ENCODE data around the gene ABHD15.

The ABHD15 gene

DNA sequence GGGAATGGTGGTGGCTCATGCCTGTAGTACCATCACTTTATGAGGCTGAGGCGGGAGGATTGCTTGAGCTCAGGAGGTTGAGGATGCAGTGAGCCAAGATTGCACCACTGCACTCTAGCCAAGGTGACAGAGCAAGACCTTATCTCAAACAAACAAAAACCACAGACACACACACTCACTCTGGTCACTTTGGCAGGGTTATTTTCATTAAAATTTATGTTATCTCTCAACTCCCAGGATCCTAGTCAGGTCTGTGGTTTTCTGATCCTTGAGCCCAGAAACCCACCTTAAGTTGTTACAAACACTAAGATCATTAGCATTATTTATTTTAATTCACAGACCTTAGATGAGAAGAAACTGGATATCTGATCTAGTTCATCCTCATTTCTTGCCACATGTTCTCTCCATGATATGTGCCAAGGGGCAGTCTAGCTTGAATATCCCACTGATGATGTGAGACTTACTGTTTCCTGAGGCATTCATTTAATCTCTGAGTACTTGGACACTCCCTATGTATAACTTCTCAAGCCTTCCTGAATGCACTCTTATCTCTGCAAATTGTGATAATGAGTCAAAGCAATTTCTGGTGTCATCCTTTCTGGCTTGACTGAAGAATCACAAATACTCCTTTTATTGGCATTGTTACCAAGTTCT, 9.6 kb downstream of the ABHD15 start:
- TF ChIP-seq USF1 (IDR thresholded peaks at IDR 0.05): no peak
- TF ChIP-seq EGR1 (IDR thresholded peaks at IDR 0.05): no peak
- no peak for TF ChIP-seq RAD21 (IDR thresholded peaks at IDR 0.05; ENCODE audit: low read depth)

DNA sequence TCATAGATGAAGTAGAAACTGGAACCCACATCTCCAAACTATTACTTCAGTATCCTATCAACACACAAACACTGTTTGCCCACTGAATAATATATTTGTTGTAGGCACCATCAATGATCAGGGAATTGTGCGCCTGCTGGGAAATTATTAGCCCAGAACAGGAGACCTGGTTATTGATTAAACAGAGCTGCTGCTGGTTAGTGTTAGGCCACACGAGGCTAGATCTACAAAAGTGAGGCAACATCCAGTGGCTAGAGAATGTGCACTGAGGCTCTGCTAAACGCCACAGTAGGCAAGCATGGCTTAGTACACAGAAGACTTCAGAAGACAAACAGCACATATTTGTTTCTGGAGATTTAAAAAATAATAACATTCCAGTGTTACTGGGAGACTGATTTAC, 11.0 kb downstream of the ABHD15 start:
- TF ChIP-seq ZBTB7A (IDR thresholded peaks at IDR 0.05; ENCODE audit: low read depth): no peak
- no peak for TF ChIP-seq RAD21 (IDR thresholded peaks at IDR 0.05; ENCODE audit: low read depth)
- TF ChIP-seq NFIC (IDR thresholded peaks at IDR 0.05): no peak
- no peak for TF ChIP-seq EGR1 (IDR thresholded peaks at IDR 0.05)

DNA sequence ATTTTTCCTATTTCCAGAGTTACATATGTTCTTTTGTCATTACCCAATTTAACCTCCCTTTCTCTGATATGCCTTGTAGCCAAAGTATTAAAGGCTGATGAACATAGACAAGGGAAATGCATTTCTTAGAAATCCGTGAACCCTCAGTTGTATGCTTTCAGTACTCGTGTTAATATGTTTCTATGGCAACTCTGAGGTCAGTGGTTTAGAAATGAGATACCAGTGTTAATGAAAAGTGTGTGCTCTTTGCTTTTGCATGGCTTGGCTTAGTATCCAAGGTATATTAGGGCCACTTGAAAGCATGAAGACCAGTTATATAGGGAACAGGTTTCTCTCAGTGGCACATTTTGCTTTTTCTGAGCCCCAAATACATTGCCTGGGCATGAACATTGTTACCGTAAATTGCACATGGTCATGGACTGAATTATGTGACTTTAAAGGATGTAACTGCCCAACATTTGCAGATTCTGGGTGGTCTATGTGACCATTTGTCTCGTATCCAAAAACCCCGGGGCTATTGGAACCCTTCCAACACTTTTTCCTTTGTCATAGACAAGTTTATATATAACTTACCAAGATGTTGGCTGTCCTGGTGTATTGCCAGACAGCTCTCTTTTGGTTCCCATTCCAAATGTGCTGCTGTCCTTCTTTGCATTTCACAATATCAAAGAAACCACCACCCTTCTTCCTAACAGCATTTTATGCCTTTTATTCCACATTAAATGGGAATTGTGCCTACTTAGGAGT, 17.5 kb downstream of the ABHD15 start:
- TF ChIP-seq TAF1 (IDR thresholded peaks at IDR 0.05; ENCODE audit: low read depth) (no peak), CEBPB (IDR thresholded peaks at IDR 0.05) (no peak), YY1 (IDR thresholded peaks at IDR 0.05; ENCODE audit: low read depth) (no peak)

DNA sequence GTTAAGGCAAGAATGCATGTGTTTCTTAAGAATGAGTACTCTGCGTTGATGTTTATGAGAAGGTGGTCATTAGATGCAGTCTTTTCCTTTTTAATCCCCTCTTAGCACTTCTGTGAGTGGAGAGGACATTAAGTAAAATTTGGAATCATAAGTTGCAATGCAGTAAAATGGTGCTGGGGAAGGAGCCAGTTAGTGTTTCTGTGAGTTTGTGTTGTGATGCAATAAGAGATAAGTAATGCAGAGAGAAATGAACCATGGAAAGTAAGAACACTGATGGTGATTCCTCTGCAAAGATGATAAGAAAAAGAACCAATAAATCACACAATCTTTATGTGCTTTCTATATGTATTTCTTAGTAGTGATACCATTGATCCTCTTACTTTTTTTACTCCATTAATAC, 20.0 kb downstream of the ABHD15 start:
- TF ChIP-seq CEBPB (IDR thresholded peaks at IDR 0.05) (no peak), FOXM1 (IDR thresholded peaks at IDR 0.05; ENCODE audit: borderline replicate concordance, low read depth) (no peak), NFIC (IDR thresholded peaks at IDR 0.05) (no peak), EGR1 (IDR thresholded peaks at IDR 0.05) (no peak), CREB1 (IDR thresholded peaks at IDR 0.05; ENCODE audit: low read depth) (no peak)

DNA sequence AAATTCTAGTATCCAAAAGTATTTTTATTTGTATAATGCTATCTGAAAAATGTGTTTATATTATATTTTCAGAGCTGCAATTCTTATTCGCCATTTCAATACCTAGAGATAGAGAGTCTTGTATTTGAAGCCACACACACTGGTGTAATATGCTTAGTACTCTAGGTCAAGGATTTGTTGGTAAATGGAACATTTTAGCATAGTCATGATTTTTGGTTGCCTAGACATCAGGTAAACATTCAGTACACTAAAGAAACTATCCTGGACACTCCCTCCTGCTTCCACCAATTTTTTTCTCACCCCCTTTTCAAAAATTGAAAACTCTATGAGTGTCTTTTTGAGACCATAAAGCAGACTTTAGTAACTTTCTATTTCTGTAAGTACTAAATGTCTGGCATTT, 20.8 kb downstream of the ABHD15 start:
- TF ChIP-seq TCF12 (IDR thresholded peaks at IDR 0.05; ENCODE audit: low read depth) (no peak), ZBTB7A (IDR thresholded peaks at IDR 0.05; ENCODE audit: low read depth) (no peak), TAF1 (IDR thresholded peaks at IDR 0.05; ENCODE audit: low read depth) (no peak)
- TF ChIP-seq, protein P1, sequence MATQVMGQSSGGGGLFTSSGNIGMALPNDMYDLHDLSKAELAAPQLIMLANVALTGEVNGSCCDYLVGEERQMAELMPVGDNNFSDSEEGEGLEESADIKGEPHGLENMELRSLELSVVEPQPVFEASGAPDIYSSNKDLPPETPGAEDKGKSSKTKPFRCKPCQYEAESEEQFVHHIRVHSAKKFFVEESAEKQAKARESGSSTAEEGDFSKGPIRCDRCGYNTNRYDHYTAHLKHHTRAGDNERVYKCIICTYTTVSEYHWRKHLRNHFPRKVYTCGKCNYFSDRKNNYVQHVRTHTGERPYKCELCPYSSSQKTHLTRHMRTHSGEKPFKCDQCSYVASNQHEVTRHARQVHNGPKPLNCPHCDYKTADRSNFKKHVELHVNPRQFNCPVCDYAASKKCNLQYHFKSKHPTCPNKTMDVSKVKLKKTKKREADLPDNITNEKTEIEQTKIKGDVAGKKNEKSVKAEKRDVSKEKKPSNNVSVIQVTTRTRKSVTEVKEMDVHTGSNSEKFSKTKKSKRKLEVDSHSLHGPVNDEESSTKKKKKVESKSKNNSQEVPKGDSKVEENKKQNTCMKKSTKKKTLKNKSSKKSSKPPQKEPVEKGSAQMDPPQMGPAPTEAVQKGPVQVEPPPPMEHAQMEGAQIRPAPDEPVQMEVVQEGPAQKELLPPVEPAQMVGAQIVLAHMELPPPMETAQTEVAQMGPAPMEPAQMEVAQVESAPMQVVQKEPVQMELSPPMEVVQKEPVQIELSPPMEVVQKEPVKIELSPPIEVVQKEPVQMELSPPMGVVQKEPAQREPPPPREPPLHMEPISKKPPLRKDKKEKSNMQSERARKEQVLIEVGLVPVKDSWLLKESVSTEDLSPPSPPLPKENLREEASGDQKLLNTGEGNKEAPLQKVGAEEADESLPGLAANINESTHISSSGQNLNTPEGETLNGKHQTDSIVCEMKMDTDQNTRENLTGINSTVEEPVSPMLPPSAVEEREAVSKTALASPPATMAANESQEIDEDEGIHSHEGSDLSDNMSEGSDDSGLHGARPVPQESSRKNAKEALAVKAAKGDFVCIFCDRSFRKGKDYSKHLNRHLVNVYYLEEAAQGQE (IDR thresholded peaks at IDR 0.05; ENCODE audit: low read depth): no peak

- no peak for TF ChIP-seq TAF1 (IDR thresholded peaks at IDR 0.05; ENCODE audit: low read depth)
- TF ChIP-seq, protein P1 (IDR thresholded peaks at IDR 0.05; ENCODE audit: low read depth): no peak
- no peak for TF ChIP-seq TCF12 (IDR thresholded peaks at IDR 0.05; ENCODE audit: low read depth)
- no peak for TF ChIP-seq NFIC (IDR thresholded peaks at IDR 0.05)
- no peak for TF ChIP-seq FOXM1 (IDR thresholded peaks at IDR 0.05; ENCODE audit: borderline replicate concordance, low read depth)
- TF ChIP-seq MAX (IDR thresholded peaks at IDR 0.05): no peak
- TF ChIP-seq EP300 (IDR thresholded peaks at IDR 0.05; ENCODE audit: borderline replicate concordance): no peak
Observed at GRCh38 chr17:29544066-29544465, 22.8 kb downstream of the ABHD15 start.

DNA sequence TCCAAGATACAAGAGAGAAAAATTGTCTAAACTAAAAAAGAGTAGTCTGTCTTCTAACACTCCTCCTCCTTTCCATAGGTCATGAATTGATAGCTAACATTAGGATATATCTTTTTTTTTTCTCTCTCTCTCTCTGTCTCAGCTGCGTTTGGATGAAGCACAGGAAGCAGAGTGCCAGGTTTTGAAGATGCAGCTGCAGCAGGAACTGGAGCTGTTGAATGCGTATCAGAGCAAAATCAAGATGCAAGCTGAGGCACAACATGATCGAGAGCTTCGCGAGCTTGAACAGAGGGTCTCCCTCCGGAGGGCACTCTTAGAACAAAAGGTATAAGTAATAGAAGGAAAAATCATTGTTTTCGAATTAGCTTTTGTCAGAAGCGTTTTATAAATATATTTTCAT, 32.9 kb downstream of the ABHD15 start:
- no peak for TF ChIP-seq ZBTB7A (IDR thresholded peaks at IDR 0.05; ENCODE audit: low read depth)
- no peak for TF ChIP-seq CREB1 (IDR thresholded peaks at IDR 0.05; ENCODE audit: low read depth)
- no peak for TF ChIP-seq EGR1 (IDR thresholded peaks at IDR 0.05)
- TF ChIP-seq TCF12 (IDR thresholded peaks at IDR 0.05; ENCODE audit: low read depth): no peak
- no peak for TF ChIP-seq RAD21 (IDR thresholded peaks at IDR 0.05; ENCODE audit: low read depth)
- TF ChIP-seq TAF1 (IDR thresholded peaks at IDR 0.05; ENCODE audit: low read depth): no peak
- TF ChIP-seq MAX (IDR thresholded peaks at IDR 0.05): no peak

- TF ChIP-seq TEAD4 (IDR thresholded peaks at IDR 0.05) (no peak), TAF1 (IDR thresholded peaks at IDR 0.05; ENCODE audit: low read depth) (no peak), RAD21 (IDR thresholded peaks at IDR 0.05; ENCODE audit: low read depth) (no peak), USF1 (IDR thresholded peaks at IDR 0.05) (no peak), MAX (IDR thresholded peaks at IDR 0.05) (no peak), TCF12 (IDR thresholded peaks at IDR 0.05; ENCODE audit: low read depth) (no peak), FOXM1 (IDR thresholded peaks at IDR 0.05; ENCODE audit: borderline replicate concordance, low read depth) (no peak), CREB1 (IDR thresholded peaks at IDR 0.05; ENCODE audit: low read depth) (no peak)
Observed at GRCh38 chr17:29526322-29526721, 40.5 kb downstream of the ABHD15 start.
